ENCODE data around the gene SRPK1.
A peak's percentile ranks its signal among the peaks of the same experiment; 100 is the strongest.
"Not testable (repeated sequence)": the region's sequence is repeated elsewhere in the genome, so short reads cannot be mapped to it uniquely, and the experiment has no call there.

SRPK1 gene

DNA sequence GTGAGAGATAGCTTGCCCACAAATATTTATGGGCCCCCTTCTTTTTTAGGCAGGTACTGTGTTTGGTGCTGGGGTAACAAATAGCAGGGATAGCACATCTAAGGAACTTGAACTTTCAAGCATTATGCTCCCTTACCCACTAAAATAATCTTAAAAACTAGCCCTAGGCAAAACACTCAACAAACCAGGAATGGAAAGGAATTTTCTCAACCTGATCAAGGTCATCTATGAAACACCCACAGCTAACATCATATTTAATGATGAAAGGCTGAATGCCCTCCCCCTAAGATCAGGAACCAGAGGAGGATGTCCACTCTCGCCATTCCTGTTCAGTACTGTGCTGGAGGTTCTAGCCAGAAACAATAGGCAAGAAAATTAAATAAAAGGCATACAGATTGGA is 8.7 kb upstream of the SRPK1 start:
- DNase-seq: no peak

DNA sequence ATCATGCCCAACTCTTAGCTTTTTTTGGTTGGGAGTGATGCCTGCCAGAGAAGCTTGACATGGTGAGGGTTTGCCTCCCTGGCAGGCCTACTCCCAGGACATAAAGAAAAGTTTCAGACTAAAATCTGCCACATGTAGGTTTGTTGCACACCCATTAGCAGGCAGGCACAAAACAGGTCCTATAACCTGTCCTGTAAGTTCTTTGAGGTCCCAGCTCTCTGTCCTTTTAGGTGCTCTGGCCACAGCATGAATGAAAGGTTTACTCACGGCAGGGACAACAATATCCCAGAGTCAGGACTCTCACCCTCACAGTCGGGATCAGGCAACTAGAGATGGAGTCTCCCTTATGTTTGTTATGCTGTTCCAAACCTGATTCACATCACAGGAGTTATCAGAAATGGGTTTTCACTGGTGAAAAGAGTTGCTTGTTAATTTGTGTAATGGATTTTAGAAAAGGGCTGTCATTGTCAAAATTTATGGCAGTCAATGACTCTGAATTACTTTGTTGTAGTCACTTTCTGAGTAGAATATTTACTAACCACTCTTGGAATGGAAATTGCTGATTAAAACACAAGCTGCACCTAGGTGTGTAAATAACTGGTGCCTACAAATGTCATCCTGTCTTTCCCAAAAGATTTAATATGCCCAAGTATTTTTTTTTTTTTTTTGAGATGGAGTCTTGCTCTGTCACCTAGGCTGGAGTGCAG is 5.8 kb upstream of the SRPK1 start:
- no peak for DNase-seq

DNA sequence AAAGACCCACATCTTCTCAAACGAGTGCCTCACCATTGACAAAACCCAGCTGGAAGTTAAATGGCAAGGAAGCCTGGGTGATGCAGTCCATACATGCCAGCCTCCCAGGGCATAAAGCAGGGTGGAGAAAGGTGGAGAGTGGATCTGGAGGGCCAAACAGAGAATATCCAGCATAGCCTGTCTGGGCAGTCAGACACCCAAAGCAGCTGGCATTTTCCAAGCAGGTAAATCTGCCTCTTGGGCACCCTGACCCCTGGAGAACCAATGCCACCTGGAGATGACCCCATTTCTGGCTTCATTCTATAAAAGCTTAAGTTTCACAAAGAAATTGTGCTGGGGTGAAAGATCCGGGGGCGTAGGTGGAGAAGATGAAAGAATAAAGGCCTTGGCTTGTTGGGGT is 5.1 kb upstream of the SRPK1 start:
- DNase-seq: no peak

DNA sequence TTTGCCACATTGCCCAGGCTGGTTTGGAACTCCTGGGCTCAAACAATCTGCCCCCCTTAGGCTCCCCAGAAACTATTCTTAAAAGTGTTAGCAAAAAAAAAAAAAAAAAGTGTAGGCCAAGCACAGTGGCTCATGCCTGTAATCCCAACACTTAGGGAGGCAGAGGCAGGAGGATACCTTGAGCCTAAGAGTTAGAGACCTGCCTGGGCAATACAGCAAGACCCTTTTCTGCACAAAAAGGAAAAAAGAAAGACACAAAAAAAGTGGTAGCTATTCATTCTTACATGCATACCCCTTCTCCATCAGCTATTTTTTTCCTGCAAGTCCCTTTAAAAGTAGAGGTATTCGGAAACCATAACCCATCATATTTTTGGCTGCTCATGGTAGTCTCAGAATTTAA is 3.2 kb upstream of the SRPK1 start:
- no peak for DNase-seq

DNA sequence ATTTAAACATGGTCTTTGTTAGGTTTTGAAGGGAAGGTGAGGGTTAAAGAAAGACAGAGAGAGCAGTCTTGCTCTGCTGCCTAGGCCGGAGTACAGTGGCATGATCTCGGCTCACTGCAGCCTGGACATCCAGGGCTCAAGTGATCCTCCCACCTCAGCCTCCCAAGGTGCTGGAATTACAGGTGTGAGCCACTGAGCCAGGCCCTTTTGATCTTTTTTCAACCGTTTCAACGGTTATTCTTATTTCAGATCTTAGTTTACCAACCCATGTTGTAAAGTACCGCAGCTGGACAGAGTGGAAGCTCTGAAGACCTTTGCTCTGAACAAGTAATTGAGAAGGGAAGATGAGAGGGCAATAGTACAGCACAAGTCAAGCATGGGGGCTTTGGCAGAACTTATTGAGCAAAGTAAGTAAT is 1.2 kb upstream of the SRPK1 start:
- no peak for DNase-seq

DNA sequence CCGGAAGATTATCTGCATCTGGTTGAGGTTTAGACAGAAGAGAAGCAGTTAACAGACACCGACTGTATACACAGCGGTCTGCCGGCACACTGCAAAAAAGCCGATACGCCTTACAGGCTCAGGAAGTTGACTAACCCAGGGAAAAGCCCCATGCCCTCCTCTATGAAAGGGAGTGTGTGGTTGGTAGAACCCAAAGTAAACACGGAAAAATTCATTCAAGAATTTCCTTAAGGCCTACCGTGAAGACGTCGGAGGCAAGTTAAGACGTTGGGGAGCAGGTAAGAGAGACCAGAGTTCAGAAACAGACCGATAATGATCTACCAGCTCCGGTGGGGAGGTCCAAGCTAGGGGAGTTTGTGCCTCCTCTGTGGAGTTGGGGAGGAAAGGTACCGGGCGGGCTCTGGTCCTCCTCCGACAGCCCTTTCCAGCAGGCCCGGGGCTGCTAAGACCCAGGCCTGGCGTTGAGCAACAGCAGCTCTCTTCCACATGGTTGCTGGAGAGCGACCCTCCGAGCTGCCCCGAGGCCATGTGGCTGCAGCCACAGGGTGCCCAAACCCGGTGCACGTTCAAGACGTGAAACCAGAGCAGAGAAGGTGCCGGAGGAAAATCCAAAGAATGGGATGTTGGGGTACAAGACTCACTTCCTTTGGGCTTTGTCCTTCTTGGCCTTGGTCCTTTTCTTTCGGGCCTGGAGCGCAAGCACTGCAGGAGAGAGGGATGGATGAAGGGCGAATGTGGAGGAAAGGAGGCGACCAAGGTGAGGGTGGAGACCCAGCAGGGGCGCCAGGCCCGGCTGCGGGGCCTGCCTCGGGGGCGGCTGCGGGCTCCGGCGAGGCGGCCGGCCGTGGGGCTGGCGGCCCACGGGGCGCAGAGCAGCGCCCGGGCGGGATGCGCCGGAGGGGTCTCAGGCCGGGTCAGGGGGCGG is 809 bp downstream of the SRPK1 start:
- DNase-seq: peak; percentile 44 to 62

DNA sequence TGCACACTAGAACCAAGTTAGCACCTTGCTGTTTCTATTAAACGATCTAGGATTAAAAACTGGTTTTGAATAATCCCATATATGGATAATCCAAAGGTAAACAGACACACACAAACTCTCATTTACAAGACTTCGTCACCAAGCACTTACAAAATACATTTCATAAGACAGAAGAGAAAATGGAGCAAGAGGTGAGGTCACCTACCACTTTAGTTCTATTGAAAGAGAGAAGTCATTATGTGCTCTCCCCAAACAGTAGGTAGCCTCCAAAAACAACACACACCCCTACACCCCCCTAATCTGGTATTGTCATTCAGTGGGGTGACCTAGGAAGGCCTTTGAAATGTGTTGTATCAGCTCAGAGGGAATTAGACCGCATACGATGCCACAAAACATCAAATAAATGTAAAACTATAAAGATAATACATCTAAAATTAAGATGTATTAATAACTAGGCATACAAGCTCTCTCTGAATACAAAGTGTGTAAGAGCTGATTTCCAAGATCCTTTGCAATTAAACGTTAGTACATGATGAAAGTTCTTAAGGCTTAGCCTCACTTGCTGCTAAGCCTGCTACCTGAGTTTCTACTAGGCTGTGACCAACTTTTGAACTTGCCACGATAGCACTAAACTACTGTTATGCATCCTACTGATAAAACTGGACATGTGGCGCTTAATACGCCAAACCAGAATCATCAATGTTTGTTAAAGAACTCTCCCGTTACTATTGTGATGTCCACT is 1.6 kb downstream of the SRPK1 start:
- DNase-seq: peak in 1 of 2 donors; percentile 8

DNA sequence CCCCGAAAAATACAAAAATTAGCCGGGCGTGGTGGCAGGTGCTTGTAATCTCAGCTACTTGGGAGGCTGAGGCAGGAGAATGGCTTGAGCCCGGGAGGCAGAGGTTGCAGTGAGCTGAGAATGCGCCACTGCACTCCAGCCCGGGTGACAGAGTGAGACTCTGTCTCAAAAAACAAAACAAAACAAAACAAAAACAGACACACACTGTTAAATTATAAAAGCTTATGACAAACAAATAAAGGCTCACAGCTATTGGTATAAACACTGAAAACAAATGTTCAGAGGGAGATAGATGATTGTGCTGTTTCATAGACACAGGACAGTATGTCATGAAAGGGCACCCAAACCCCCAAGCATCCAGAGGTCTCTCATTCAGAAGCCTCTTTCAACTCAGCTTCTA is 4.0 kb downstream of the SRPK1 start:
- not testable (repeated sequence) for DNase-seq

DNA sequence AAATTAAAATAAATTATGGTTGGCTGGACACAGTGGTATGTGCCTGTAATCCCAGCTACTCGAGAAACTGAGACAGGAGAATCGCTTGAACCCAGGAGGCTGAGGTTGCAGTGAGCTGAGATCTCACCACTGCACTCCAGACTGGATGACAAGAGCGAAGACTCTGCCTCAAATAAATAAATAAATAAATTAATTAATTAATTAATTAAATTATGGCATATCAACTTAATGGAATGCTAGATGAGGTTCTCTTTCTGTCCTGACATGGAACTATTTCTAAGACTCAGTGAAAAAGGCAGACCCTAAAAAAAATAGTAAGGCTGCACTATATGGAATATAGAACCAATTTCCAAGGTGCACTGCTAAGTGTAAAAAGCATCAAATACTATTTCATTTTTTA is 4.8 kb downstream of the SRPK1 start:
- no peak for DNase-seq

DNA sequence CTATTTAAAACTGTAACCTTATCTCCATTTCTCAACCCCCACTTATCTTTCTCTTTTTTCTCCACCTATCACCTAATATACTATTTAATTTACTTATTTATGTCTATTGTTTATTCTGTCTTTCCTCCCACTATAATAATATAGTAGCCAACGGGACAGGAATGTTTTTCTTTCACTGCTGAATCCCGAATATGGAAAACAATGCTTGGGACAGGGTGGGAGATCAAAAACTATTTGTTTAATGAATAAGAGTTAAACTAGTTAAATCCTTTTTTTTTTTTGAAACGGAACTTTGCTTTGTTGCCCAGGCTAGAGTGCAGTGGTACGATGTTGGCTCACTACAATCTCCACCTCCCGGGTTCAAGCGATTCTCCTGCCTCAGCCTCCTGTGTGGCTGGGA is 6.4 kb downstream of the SRPK1 start:
- DNase-seq: no peak

DNA sequence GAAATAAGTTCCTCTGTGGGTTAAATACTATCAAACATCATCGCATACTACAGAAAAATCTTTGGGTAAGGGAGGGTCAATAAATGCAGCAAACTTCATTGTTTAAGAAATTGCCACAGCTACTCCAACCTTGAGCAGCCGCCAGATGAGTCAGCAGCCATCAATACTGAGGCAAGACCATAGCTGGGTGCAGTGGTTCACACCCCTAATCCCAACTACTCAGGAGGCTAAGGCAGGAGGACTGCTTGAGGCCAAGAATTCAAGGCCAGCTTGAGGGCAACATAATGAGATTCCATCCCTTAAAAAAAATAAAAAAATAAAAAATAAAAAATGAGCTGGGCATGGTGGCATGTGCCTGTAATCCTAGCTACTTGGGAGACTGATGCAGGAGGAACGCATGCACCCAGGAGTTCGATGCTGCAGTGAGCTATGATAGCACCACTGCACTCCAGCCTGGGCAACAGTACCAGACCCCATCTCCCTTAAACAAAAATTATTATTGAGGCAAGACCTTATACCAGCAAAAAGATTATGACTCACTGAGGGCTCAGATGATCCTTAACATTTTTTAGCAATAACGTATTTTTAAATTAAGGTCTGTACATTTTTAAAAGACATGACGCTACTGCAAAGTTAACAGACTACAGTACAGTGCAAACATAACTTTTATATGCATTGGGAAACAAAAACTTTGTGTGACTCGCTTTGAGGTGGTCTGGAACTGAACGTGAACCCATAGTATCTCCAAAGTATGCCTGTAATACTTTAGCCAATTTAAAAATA is 8.8 kb downstream of the SRPK1 start:
- no peak for DNase-seq

DNA sequence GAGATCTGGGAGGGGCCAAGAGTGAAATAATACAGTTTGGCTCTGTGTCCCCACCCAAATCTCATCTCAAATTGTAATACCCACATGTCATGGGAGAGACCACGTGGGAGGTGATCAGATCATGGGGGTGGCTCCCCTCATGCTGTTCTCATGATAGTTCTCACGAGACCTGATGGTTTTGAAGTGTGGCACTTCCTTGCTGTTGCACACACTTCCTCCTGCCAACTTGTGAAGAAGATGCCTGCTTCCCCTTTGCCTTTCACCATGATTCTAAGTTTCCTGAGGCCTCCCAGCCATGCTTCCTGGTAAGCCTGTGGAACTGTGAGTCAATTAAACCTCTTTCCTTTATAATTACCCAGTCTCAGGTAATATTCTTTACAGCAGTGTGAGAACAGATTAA is 11.3 kb downstream of the SRPK1 start:
- DNase-seq: not testable (repeated sequence)

DNA sequence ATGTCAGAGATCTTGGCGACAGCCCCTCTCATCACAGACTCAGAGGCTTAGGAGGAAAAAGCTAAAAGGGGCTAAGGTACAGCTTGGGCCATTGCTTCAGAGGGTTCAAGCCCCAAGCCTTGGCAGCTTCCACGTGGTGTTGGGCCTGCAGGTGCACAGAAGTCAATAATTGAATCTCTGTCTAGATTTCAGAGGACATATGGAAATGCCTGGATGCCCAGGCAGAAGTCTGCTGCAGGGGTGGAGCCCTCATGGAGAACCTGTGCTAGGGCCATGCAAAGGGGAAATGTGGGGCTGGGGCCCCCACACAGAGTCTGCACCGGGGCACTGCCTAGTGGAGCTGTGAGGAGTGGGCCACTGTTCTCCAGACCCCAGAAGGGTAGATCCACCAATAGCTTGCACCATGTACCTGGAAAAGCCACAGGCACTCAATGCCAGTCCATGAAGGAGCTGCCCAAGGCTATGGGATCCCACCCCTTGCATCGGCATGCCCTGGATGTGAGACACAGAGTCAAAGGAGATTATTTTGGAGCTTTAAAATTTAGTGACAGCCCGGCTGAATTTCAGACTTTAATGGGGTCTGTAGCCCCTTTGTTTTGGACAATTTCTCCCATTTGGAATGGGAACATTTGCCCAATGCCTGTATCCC is 12.0 kb downstream of the SRPK1 start:
- not testable (repeated sequence) for DNase-seq

DNA sequence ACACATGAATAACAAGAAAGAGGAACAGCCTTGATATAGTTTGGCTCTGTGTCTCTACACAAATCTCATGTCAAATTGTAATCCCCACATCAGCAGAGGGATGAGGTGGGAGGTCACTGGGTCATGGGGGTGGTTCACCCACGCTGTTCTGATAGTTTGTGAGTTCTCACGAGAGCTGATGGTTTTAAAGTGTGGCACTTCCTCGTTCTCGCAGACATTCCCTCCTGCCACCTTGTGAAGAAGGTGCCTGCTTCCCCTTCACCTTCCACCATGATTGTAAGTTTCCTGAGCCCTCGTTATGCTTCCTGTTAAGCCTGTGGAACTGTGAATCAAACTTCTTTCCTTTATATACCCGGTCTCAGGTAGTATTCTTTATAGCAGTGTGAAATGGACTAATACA is 13.1 kb downstream of the SRPK1 start:
- DNase-seq: no peak

DNA sequence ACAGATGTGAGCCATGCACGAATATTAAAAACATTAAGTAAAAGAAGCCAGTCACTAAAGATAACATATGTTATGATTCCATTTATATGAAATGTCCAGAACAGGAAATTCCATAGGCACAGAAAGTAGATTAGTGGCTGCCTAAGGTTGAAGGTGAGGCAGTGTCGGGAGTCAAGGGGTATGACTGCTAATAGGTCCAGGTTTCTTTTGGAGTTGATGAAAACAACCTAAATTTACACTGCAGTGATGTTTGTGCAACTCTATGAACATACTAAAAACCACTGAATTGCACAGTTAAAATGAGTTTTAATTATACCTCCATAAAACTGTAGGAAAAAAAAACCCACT is 14.4 kb downstream of the SRPK1 start:
- DNase-seq: no peak

DNA sequence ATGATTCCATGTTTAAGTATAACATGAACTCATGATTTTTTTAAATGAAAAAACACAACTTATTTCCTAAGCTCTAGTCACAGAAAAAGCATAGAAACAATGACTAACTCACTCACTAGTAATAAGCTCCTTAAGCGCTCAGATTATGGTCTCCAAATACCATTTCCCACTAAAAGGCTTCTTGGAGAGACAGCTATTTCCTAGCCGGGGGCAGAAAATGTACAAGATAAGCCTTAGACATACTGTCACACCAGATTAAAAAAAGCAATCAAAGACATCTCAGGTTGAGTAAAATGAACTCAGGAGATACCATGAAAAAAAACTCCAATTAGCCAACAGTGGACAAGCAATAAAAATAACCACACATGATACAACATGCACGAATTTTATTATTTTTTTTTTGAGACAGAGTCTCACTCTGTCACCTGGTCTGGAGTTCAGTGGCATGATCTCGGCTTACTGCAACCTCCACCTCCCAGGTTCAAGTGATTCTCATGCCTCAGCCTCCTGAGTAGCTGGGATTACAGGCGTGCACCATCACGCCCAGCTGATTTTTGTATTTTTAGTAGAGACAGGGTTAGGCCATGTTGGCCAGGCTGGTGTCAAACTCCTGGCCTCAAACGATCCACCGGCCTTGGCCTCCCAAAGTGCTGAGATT is 14.9 kb downstream of the SRPK1 start:
- DNase-seq: no peak

DNA sequence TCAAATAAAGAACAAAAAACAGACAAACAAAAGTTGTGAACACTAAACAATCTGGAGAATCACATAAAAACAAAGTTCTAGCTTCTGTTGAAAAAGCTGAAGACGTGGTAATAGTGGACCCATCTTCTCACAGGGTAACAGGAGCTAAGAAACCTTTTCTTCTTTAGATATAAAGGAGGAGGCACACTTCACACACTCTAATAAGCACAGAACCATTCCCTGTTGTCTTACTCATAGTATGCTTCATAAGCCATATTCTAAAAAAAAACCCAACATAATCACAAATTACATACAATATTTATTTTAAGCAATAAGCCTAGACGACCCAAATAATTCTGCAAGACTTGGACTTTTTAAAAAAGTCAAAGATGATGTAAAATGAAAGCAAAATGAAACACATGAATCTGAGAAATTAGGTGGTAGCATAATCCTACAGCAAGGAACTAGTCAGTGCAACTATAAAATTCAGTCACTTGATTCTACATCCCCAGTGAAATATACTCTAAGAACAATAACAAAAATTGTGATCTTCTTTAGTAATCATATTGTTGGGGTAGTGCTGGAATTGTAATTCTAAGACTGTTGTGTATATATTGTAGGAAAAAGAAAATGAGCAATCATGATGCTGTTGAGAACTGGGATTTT is 15.6 kb downstream of the SRPK1 start:
- no peak for DNase-seq

DNA sequence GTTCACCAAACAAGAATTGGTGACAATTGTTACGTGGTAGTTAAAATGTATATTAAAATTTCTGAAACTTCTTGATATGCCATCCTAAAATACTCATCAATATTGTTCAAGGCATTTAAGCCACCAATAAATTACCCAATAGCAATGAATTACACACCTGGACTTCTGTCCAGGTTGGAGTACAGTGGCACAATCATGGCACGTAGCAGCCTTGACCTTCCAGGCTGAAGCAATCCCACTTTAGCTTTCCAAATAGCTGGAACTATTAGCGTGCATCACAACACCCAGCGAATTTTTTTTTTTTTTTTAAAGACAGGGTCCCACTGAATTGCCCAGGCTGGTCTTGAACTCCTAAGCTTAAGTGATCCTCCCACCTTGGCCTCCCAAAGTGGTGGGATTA is 17.2 kb downstream of the SRPK1 start:
- DNase-seq: no peak

DNA sequence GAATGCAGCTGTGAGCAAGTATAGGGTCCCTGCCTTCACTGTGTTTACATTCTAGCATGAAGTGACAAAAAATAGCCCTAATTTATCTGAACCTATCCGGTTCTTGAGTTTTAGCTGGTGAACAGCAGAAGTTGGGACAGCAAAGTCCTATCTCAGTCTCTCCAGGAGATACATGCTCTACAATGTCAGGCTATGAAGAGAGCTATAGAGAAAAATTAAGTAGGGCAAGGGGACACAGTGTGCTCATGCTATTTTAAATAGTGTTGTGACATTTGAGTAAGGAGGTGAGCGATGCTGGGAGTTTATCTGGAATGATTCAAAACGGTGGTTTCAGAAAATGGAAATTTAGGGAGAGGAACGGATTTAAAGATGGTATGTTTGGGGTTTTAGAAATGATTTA is 20.4 kb downstream of the SRPK1 start:
- DNase-seq: no peak

DNA sequence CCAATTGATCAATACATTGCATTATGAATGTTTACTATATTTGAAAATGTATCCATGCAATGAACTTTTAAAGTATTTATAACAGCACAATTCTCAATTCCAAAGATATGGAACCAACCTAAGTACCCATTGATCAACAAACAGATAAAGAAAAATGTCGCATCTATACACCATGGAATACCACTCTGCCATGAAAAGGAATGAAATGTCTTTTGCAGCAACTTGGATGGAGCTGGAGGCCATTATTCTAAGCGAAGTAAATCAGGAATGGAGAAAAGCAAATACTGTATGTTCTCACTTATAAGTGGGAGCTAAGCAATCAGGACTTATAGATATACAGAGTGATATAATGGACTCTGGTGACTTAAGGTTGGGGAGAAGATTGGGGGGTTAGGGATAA is 22.9 kb downstream of the SRPK1 start:
- no peak for DNase-seq

DNA sequence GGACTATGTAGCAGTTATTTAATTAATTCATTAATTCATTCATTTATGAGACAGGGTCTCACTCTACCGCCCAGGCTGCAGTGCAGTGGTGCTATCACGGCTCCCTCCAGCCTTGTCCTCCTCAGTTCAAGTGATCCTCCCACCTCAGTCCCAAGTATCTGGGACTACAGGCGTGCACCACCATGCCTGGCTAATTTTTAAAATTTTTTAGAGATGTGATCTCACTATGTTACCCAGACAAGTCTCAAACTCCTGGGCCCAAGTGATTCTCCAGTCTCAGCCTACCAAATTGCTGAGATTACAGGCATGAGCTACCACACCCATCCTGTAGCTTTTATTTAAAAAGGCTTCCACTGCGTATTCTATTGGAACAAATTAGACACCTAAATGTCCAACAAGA is 23.4 kb downstream of the SRPK1 start:
- no peak for DNase-seq

Data from CD4-positive, alpha-beta T cell treated with Interleukin-1 beta for 1 hour (primary cell).